H9 (cell line): ENCODE data around the gene CD180. TPM values are rescaled to one million over a fixed set of nuclear protein-coding genes. Genes with fewer than 3 reads are reported as not detected.

ENCODE experiments used
- DNase-seq: peaks from one replicate; pipeline ENCODE4 v3.0.0-alpha.2; 2017
- H2AFZ ChIP-seq: one replicate; pipeline ENCODE4 v1.6.1; 2013; ENCODE audit warnings: mild to moderate bottlenecking, low read length, control low read depth, moderate library complexity
- H2AK5ac ChIP-seq: 2 replicates; pipeline ENCODE4 v1.6.1; 2013; ENCODE audit warnings: low read length, control low read depth, mixed read lengths; ENCODE audit not compliant: insufficient read length
- H2BK120ac ChIP-seq: one replicate; pipeline ENCODE4 v1.6.1; 2013; ENCODE audit warnings: low read depth, mild to moderate bottlenecking, low read length, control low read depth, inconsistent platforms; ENCODE audit not compliant: poor library complexity, severe bottlenecking
- H2BK12ac ChIP-seq: 2 replicates; pipeline ENCODE4 v1.6.1; 2013; ENCODE audit warnings: low read length, control low read depth, mixed read lengths, low read depth; ENCODE audit not compliant: insufficient read length
- H2BK15ac ChIP-seq: 2 replicates; pipeline ENCODE4 v1.6.1; 2013; ENCODE audit warnings: low read depth, low read length, control low read depth
- H2BK20ac ChIP-seq: one replicate; pipeline ENCODE4 v1.6.1; 2013; ENCODE audit warnings: low read depth, mild to moderate bottlenecking, low read length, control low read depth, inconsistent platforms; ENCODE audit not compliant: poor library complexity, severe bottlenecking
- H2BK5ac ChIP-seq: 2 replicates; pipeline ENCODE4 v1.6.1; 2013; ENCODE audit warnings: low read length, control low read depth, mixed read lengths; ENCODE audit not compliant: insufficient read length
- H3K14ac ChIP-seq: 2 replicates; pipeline ENCODE4 v1.6.1; 2013; ENCODE audit warnings: low read length, control low read depth; ENCODE audit not compliant: insufficient read depth
- H3K18ac ChIP-seq: 2 replicates; pipeline ENCODE4 v1.6.1; 2013; ENCODE audit warnings: low read depth, mild to moderate bottlenecking, mixed read lengths, low read length, control low read depth; ENCODE audit not compliant: insufficient read length
- H3K23ac ChIP-seq: 2 replicates; pipeline ENCODE4 v1.6.1; 2013; ENCODE audit warnings: low read length, control low read depth, mixed read lengths, low read depth; ENCODE audit not compliant: insufficient read length
- H3K23me2 ChIP-seq: 2 replicates; pipeline ENCODE4 v1.6.1; 2013; ENCODE audit warnings: low read depth, mild to moderate bottlenecking, mixed read lengths, low read length, control low read depth; ENCODE audit not compliant: insufficient read length, poor library complexity, severe bottlenecking
- H3K27ac ChIP-seq: 2 replicates; pipeline ENCODE4 v1.5.1; 2013; ENCODE audit warnings: low read length, control low read depth, mixed read lengths, low read depth; ENCODE audit not compliant: insufficient read length
- H3K27me3 ChIP-seq: 2 replicates; pipeline ENCODE4 v1.6.1; 2013; ENCODE audit warnings: low read length, control low read depth, inconsistent platforms; ENCODE audit not compliant: insufficient read depth
- H3K4ac ChIP-seq: 2 replicates; pipeline ENCODE4 v1.6.1; 2013; ENCODE audit warnings: low read depth, mild to moderate bottlenecking, control low read depth, inconsistent platforms, low read length, moderate library complexity
- H3K4me1 ChIP-seq: 2 replicates; pipeline ENCODE4 v1.6.1; 2013; ENCODE audit warnings: low read length, control low read depth, inconsistent platforms; ENCODE audit not compliant: insufficient read depth
- H3K4me2 ChIP-seq: 2 replicates; pipeline ENCODE4 v1.6.1; 2013; ENCODE audit warnings: low read length, control low read depth, mixed read lengths; ENCODE audit not compliant: insufficient read length, insufficient read depth
- H3K56ac ChIP-seq: 2 replicates; pipeline ENCODE4 v1.6.1; 2013; ENCODE audit warnings: low read depth, mild to moderate bottlenecking, mixed read lengths, low read length, control low read depth; ENCODE audit not compliant: insufficient read length
- H3K79me1 ChIP-seq: 2 replicates; pipeline ENCODE4 v1.6.1; 2013; ENCODE audit warnings: low read depth, mild to moderate bottlenecking, moderate library complexity, low read length, control low read depth, inconsistent platforms; ENCODE audit not compliant: insufficient read depth, poor library complexity, severe bottlenecking
- H3K79me2 ChIP-seq: 2 replicates; pipeline ENCODE4 v1.6.1; 2013; ENCODE audit warnings: low read length, control low read depth, inconsistent platforms; ENCODE audit not compliant: insufficient read depth
- H3K9ac ChIP-seq: 2 replicates; pipeline ENCODE4 v1.6.1; 2013; ENCODE audit warnings: low read length, control low read depth, mixed read lengths; ENCODE audit not compliant: insufficient read length; ENCODE audit errors: extremely low read depth
- H3K9me3 ChIP-seq: one replicate; pipeline ENCODE4 v1.6.1; 2013; ENCODE audit warnings: low read depth, low read length, inconsistent platforms; ENCODE audit not compliant: control insufficient read depth
- H3T11ph ChIP-seq: one replicate; pipeline ENCODE4 v1.6.1; 2013; ENCODE audit warnings: mild to moderate bottlenecking, low read length, control low read depth, inconsistent platforms
- H4K20me1 ChIP-seq: one replicate; pipeline ENCODE4 v1.6.1; 2013; ENCODE audit not compliant: control insufficient read depth, insufficient read length, insufficient read depth
- H4K5ac ChIP-seq: 2 replicates; pipeline ENCODE4 v1.6.1; 2013; ENCODE audit warnings: low read depth, mild to moderate bottlenecking, mixed read lengths, low read length, control low read depth; ENCODE audit not compliant: insufficient read length
- H4K8ac ChIP-seq: replicated peaks from 2 replicates; pipeline ENCODE4 v1.6.1; 2013; ENCODE audit warnings: low read length, control low read depth, mixed read lengths, low read depth; ENCODE audit not compliant: insufficient read length
- H4K91ac ChIP-seq: 2 replicates; pipeline ENCODE4 v1.6.1; 2013; ENCODE audit warnings: low read depth, mild to moderate bottlenecking, moderate library complexity, mixed read lengths, low read length, control low read depth; ENCODE audit not compliant: insufficient read length
- H3K27ac Mint-ChIP-seq, 3 experiments: 2 replicates in 2 of 3; 3 replicates in 1 of 3; pipeline ENCODE4 v1.8.0; 2020 to 2021; ENCODE audit warnings: mixed read lengths in 3 of 3, mild to moderate bottlenecking in 1 of 3, moderate library complexity in 1 of 3
- H3K27me3 Mint-ChIP-seq: 2 replicates; pipeline ENCODE4 v1.8.0; 2021; ENCODE audit warnings: low read depth, mild to moderate bottlenecking, moderate library complexity, mixed read lengths
- H3K36me3 Mint-ChIP-seq, 3 experiments: 2 replicates in 2 of 3; 3 replicates in 1 of 3; pipeline ENCODE4 v1.8.0; 2020 to 2021; ENCODE audit warnings: low read depth in 3 of 3, mixed read lengths in 3 of 3; ENCODE audit not compliant: insufficient read depth in 1 of 3
- H3K4me1 Mint-ChIP-seq, 2 experiments: 2 replicates each; pipeline ENCODE4 v1.8.0; 2020; ENCODE audit warnings: mixed read lengths in 2 of 2
- H3K4me3 Mint-ChIP-seq, 2 experiments: 2 replicates in 1 of 2; 3 replicates in 1 of 2; pipeline ENCODE4 v1.8.0; 2020 to 2021; ENCODE audit warnings: mild to moderate bottlenecking in 2 of 2, mixed read lengths in 2 of 2, moderate library complexity in 1 of 2
- H3K9me3 Mint-ChIP-seq, 2 experiments: 2 replicates in 1 of 2; 3 replicates in 1 of 2; pipeline ENCODE4 v1.8.0; 2020; ENCODE audit warnings: mild to moderate bottlenecking in 2 of 2, mixed read lengths in 2 of 2, moderate library complexity in 1 of 2
- CTCF ChIP-seq: fragments of 200-600 bp; sonication (generic); conservative IDR thresholded peaks from 3 replicates; pipeline ENCODE4 v1.8.0; 2021; ENCODE audit warnings: antibody characterized with exemption, mild to moderate bottlenecking
- WGBS: extraction: QIAGEN DNeasy Blood & Tissue Kit; methylation state at CpG from one replicate; pipeline ENCODE4 v1.1.7; 2013; ENCODE audit warnings: missing lambda C conversion rate, low lambda C conversion rate, mixed read lengths; ENCODE audit not compliant: insufficient read length; ENCODE audit errors: extremely low coverage; 5-methylcytosine and 5-hydroxymethylcytosine counted together
- total RNA-seq: library from RNA; stranded (reverse); gene quantifications from 2 replicates; pipeline ENCODE4 v1.2.1, GENCODE V29; 2021

The CD180 gene
- total RNA-seq, 1 experiment from 2014 or later, result not detected

DNA sequence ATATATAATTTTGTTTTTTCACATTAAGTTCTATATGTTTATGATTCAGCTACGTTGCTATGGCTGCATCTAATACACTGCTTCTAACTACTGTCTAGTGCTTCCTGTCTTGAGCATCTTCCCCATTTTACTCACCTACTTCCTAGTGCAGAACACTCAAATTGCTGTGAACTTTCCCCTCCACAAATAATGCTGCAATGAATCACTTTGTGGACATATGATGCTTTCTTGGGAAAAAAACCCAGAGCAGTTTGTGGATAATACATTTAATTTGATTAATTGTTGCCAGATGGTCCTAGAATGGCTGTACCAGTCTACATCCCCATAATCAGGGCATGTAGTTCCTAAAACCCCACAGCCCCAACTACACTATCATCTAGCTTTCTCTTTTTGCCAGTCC, 18.5 kb downstream of the CD180 start:
- Histone ChIP-seq H3K18ac (no peak overlapping the region), H3K23me2 (no peaks in the 10 kb centered on the region), H2BK15ac (no peak overlapping the region), H2BK20ac (no peak overlapping the region), H2AFZ (no peak overlapping the region), H2BK5ac (no peak overlapping the region), H3K4ac (no peak overlapping the region), H3K14ac (no peak overlapping the region), H2AK5ac (no peak overlapping the region), H2BK12ac (no peak overlapping the region), H2BK120ac (no peak overlapping the region), H3K4me1 (no peaks in the 10 kb centered on the region; the same call in 1 of the 2 replicates), H3K27ac (no peak overlapping the region), H3K9ac (no peak overlapping the region), H3T11ph (no peak overlapping the region), H3K9me3 (no peaks in the 10 kb centered on the region), H4K8ac (no peak overlapping the region), H3K27me3 (no peaks in the 10 kb centered on the region), H4K91ac (no peak overlapping the region), H4K20me1 (no peaks in the 10 kb centered on the region), H3K4me2 (no peak overlapping the region), H4K5ac (no peak overlapping the region), H3K79me1 (no peaks in the 10 kb centered on the region), H3K79me2 (no peaks in the 10 kb centered on the region), H3K56ac (no peak overlapping the region), H3K23ac (no peak overlapping the region)
- Mint-ChIP-seq H3K27ac (no peak overlapping the region), H3K4me1 (peaks cover 28 to 29% of the 10 kb centered on the region in 2 experiments), H3K4me3 (no peak overlapping the region), H3K36me3 (peaks cover 0 to 14% (median 3%) of the 10 kb centered on the region in 3 experiments; a peak in 6 of 7 replicates), H3K9me3 (peaks cover 7 to 8% of the 10 kb centered on the region in 2 experiments), H3K27me3 (peaks cover 3% of the 10 kb centered on the region)
- DNase-seq, result no peak
- no peak for TF ChIP-seq CTCF
- WGBS, result no CpG with 5 or more reads among the region's 1 CpG
